ENCODE measurements around the gene SHISA7.
A peak's percentile ranks its signal among the peaks of the same experiment; 100 is the strongest.

The SHISA7 gene

DNA sequence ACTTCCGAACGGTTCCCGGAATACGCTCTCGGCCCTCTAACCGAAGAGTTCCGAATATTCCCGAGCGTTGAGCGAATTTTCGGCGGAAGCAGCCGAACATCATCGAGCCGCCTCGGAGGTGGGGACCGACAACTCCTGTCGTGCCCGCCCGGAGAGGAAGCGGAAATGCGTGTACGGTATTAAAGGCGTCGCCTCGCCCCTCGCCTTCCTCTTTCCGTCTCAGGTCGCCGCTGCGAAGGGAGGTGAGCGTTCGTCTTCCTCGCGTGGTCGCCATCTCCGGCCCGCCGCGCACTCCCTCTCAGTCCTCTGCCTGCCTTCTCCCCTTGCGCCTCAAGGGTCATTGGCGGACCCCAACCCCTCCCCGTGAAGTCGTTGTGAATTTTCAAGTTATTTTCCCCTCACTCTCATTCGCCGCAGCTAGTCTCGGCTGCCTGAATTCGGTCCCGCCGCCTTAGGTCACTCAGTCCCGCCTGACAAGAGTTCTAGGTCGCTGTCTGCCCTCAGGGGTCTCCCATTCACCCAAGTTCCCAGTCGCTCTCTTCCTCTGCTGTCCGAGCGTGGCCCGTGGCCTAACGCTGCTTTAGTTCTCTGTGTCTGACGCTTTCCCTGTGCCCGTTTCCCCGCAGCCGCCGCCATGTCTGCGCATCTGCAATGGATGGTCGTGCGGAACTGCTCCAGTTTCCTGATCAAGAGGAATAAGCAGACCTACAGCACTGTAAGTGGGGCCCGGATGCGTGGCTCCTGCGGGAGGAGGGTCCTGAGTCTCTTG, 57.2 kb downstream of the SHISA7 start, which contains the start of gene RPL28:
RPL28 (plus strand) TSS at position 209 of the 769 bp plus-strand sequence; CDS start at position 635, 426 bp downstream.
- DNase-seq: peak; percentile 98

DNA sequence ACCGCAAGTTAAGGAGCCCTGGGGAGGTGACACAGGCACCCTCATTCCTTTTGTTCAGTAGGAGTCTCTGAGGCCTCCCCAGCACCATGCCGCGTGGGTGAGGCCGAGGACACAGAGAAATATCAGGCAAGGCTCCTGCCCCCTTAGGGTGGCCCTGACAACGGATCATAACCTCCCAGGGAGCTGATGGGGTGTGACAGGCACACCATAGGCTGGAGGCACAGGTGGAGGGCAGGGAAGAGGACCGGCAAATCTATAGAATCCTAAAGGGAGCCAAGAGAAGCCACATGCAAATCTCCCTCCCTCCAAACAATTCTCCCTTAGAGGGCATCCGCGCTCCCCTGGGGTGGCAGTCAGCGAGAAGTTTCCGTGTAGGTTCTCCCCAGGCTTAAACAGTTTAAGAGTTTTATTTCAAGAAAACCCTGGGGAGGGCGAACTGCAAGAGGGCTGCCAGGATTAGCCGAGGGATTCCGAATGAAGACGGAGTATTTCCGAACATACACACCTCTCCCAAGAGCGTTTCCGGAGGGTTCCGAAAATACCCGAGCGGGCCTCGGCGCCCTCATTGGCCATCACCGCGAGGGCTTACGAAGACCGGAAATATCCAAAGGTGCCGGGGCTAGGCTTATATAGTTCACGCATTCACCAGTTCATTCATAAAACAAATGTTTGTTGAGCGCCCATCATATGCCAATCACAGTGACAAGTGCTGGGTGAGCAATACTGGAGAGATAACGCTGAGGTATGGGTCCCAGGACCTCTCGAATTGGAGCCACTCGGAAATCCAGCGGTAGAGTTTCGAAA, 58.0 kb downstream of the SHISA7 start:
- peak; percentile 93 for DNase-seq

DNA sequence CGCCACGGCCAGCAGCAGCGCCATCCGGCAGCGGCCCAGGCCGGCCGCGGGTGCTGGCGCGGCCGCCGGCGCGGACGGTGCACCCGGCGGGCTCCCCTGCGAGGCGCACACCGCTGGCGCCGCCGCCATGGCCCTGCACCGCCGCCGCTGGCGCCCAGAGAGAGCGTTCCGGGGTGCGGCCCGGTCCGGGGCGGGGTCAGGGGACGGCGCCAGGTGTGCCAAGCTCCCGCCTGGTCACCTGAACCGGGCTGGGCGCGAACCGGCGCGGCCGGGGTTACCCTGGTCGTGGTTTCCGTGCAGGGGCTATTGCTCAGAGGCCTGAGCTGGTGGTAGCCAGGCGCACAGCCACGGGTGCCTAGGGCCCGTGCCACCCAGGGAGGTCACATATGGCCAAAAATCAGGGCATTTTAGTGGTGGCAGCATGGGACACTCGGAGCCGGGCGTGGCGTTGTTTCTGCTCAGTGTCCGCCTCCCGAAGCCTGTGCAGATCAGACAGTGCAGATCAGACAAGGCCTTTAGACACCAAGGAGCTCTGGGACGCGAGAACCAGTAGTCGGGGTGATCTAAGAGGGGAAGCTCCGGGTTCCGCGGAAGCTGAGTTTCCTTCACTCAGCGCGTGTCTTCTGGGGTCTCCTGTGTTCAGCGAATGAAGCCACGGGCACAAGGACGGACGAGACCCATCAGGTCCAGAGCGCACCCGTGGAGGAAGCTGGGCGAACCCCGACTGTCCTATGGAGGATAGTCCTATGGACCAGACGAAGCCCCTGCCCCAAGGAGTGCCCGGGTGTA, 58.8 kb downstream of the SHISA7 start, which contains the start of gene TMEM238:
TMEM238 (minus strand) TSS at position 162 of the 789 bp plus-strand sequence; CDS start at position 129, 33 bp downstream.
- peak in 1 of 2 experiments; percentile 25 for DNase-seq

DNA sequence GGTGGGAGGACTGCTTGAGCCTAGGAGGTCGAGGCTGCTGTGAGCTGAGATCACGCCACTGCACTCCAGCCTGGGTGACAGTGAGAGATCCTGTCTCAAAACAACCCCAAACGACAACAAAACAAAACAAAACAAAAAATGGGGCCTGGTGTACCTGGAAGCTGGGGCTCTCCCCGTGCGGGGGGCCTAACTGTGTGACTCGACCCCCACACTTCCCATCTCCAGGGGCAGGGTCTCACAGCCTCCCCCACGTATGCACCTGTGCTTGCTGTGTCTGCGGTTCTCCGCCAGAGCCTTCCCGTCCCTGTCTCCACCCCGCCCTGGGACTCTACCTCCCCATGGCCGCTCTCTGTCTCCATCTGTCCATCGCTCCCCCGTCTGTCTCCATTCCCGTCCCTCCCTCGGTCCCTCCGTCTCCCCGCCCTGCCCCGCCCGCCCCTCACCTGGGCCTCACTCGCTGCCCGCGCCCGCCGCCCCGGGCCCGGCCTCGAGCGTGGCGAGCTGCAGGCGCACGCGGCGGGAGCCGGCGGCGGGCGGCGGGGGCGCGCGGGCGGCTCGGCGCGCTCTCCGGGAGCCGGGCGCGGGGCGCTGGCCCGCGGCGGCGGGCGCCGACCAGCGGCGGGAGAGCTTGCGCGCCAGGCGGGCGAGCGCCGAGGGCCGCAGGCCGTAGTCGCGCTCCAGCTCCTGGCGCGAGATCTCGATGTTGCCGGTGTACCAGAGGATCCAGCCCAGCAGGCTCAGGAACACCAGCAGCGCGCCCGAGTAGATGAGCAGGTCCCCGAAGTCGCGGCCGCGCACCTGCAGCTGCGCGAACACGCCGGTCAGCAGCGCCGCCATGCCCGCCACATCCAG, 59.6 kb downstream of the SHISA7 start:
- DNase-seq: peak; percentile 25 to 27

DNA sequence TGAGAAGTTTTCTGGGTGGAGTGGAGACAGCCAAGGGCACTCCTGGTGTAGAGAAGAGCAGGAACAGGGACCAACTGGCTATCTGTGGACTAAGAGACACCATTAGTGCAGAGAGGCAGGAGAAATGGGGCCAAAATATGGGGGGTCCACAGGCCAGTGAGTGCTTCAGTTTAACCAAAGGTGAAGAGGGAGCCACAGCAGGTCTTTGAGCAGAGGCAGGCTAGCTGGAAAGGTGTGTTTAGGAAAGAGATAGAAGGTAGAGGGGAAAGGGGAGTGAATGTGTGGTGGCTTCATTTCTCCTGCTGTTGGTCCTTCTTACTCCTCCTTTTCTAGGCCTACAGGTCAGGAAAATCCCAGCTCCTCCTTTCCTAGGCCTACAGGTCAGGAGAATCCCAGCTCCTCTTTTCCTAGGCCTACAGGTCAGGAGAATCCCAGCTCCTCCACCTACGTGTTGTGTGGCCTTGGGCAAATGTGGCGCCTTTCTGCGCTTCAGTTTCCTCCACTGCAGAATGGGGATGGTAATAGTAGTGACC, 60.5 kb downstream of the SHISA7 start:
- DNase-seq: no peak

DNA sequence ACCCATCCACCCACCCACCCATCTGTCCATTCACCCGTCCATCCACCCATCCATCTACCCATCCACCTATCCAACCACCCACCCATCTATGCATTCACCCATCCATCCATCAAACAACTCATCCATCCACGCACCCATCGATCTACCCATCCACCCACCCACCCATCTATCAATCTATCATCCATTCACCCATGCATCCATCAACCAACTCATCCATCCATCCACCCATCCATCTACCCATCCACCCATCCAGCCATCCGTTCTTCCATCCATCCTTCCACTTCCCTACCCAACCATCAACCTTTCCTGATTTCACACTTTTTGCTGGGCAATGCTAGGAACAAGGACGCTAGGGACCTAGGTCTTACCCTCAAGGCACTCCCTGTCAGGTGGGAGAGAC, 61.1 kb downstream of the SHISA7 start:
- DNase-seq: no peak

DNA sequence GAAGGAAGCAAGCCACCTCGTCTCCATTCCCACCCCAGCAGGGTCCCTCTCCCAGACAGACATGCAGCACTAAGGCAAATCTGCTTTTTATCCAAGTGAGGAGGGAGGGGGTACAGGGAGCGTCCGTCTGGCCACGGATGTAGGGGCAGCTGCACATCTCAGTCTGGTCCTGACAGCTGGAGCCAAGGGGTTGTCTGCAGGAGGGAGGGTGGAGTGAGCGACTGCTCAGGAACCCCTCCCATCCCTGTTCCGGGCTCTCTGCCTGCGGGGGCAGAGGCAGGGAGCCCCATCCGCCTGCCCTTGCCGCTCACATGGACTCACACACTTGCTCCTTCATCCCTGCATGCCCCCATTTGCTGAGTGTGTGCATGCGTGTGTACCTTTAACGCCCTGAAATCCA, 63.9 kb downstream of the SHISA7 start:
- no peak for DNase-seq
